K562 (cell line): Measurements from ENCODE around the gene EZH1. TPM values are rescaled to one million over a fixed set of nuclear protein-coding genes. Genes with fewer than 3 reads are reported as not detected.

Source experiments
- BCL6 ChIP-seq: fragments of 250-450 bp; sonication (Bioruptor Pico); IDR thresholded peaks from 2 replicates; pipeline ENCODE4 v1.4.0; 2020
- BDP1 ChIP-seq: IDR thresholded peaks from 3 replicates; pipeline ENCODE4 v1.6.1; 2011; ENCODE audit not compliant: insufficient read length, insufficient read depth
- BRF1 ChIP-seq: IDR thresholded peaks from 3 replicates; pipeline ENCODE4 v1.6.1; 2011; ENCODE audit warnings: borderline replicate concordance, mild to moderate bottlenecking; ENCODE audit not compliant: insufficient read length; ENCODE audit errors: extremely low read depth
- CREM ChIP-seq: IDR thresholded peaks from 2 replicates; pipeline ENCODE4 v1.6.1; 2014; ENCODE audit warnings: antibody characterized with exemption, low read depth
- CUX1 ChIP-seq: fragments of 200-800 bp; sonication (Bioruptor generic); IDR thresholded peaks from 2 replicates; pipeline ENCODE4 v1.6.1; 2016; ENCODE audit warnings: missing genetic modification characterization, missing compliant biosample characterization
- FOXO4 ChIP-seq: fragments of 450-650 bp; formaldehyde crosslinking; IDR thresholded peaks from 2 replicates; pipeline ENCODE4 v1.4.0; 2020; ENCODE audit warnings: mild to moderate bottlenecking, moderate library complexity
- MBD1 ChIP-seq: fragments of 250-450 bp; sonication (Bioruptor Pico); IDR thresholded peaks from 2 replicates; pipeline ENCODE4 v1.8.0; 2022; ENCODE audit warnings: inconsistent platforms
- MLX ChIP-seq, 2 experiments: fragments of 450-650 bp in 1 of 2; sonication (generic) in 1 of 2; formaldehyde crosslinking; conservative IDR thresholded peaks; 2 replicates each; pipeline versions ENCODE4 v1.4.0 to v1.8.1; 2020 to 2022; ENCODE audit warnings: mild to moderate bottlenecking in 1 of 2, missing genetic modification reagents in 1 of 2
- MYC ChIP-seq, 2 experiments: fragments of 250-450 bp in 1 of 2; sonication (Bioruptor Pico) in 1 of 2; IDR thresholded peaks; 2 replicates each; pipeline versions ENCODE4 v1.5.1 to v1.6.1; 2012 to 2021; ENCODE audit warnings: low read depth in 2 of 2, borderline replicate concordance in 1 of 2, improper control_type of control experiment in 1 of 2, low read length in 1 of 2, mild to moderate bottlenecking in 1 of 2, moderate library complexity in 1 of 2
- PPARD ChIP-seq: fragments of 250-450 bp; sonication (Bioruptor Pico); IDR thresholded peaks from 2 replicates; pipeline ENCODE4 v1.8.0; 2022; ENCODE audit warnings: inconsistent platforms, mild to moderate bottlenecking, moderate library complexity
- PYGO2 ChIP-seq: fragments of 450-650 bp; IDR thresholded peaks from 2 replicates; pipeline ENCODE4 v1.6.1; 2016; ENCODE audit warnings: mild to moderate bottlenecking, missing genetic modification characterization, moderate library complexity, missing compliant biosample characterization
- RBM17 ChIP-seq: fragments of 200-400 bp; formaldehyde crosslinking; IDR thresholded peaks from 2 replicates; pipeline ENCODE4 v1.6.1; 2017; ENCODE audit warnings: low read depth, mild to moderate bottlenecking, low read length, borderline replicate concordance
- RBM34 ChIP-seq: fragments of 200-400 bp; formaldehyde crosslinking; IDR thresholded peaks from 2 replicates; pipeline ENCODE4 v1.6.1; 2018; ENCODE audit warnings: low read length, borderline replicate concordance; ENCODE audit not compliant: insufficient read depth
- SNAPC5 ChIP-seq: fragments of 250-450 bp; sonication (Bioruptor Pico); IDR thresholded peaks from 2 replicates; pipeline ENCODE4 v1.8.0; 2021; ENCODE audit warnings: moderate library complexity, mild to moderate bottlenecking, inconsistent platforms
- SPI1 ChIP-seq: IDR thresholded peaks from 2 replicates; pipeline ENCODE4 v1.6.1; 2011; ENCODE audit warnings: low read depth, low read length, control low read depth, borderline replicate concordance
- TAF9B ChIP-seq: fragments of 450-650 bp; IDR thresholded peaks from 2 replicates; pipeline ENCODE4 v1.6.1; 2018; ENCODE audit warnings: mild to moderate bottlenecking; ENCODE audit not compliant: partially characterized antibody
- ZNF77 ChIP-seq: fragments of 250-450 bp; sonication (Bioruptor Pico); IDR thresholded peaks from 2 replicates; pipeline ENCODE4 v1.5.0; 2020
- ZNF778 ChIP-seq: fragments of 450-650 bp; formaldehyde crosslinking; IDR thresholded peaks from 2 replicates; pipeline ENCODE4 v1.4.0; 2020; ENCODE audit warnings: mild to moderate bottlenecking, moderate library complexity
- polyA plus RNA-seq, 8 experiments: library from polyadenylated mRNA; depleted of rRNA in 4 of 8; stranded (reverse) in 5 of 8; unstranded in 3 of 8; fragments of >200 nt; fragmentation: Nextera tagmentation in 2 of 8; fragmentation: Illumina TruSeq in 1 of 8; extraction: Ambion mirVana in 2 of 8; extraction: Trizol in 1 of 8; gene quantifications; 2 replicates each; pipeline versions ENCODE4 v1.2.1 to v1.2.3, GENCODE V29; 2011 to 2014; ENCODE audit warnings: inconsistent platforms in 1 of 8, missing spikeins in 1 of 8
- total RNA-seq, 7 experiments: library from RNA; depleted of rRNA in 6 of 7; stranded (reverse); fragments of >200 nt in 6 of 7; fragmentation: Illumina TruSeq in 2 of 7; extraction: Trizol in 2 of 7; gene quantifications; 2 replicates each; pipeline versions ENCODE4 v1.2.1 to v1.2.3, GENCODE V29; 2011 to 2021; ENCODE audit warnings: low replicate concordance in 1 of 7

The EZH1 gene
- total and polyA plus RNA-seq, 9 of the 15 experiments (the other 6 are each of a cell fraction or from before 2014, with no cell fraction given): 8.6 to 40.8 (median 22.9) TPM

- TF ChIP-seq RBM34 (no peak), BDP1 (no peak), CREM (no peak), MLX (CRISPR knock-in tag; conservative IDR thresholded peaks at IDR 0.05) (no peak), BCL6 (CRISPR knock-in tag) (no peak), SNAPC5 (CRISPR knock-in tag) (no peak), RBM17 (no peak), MBD1 (CRISPR knock-in tag) (no peak), TAF9B (no peak), PYGO2 (tag) (peak; percentile 19; the same call in 1 of the 2 replicates), ZNF778 (CRISPR knock-in tag) (no peak), ZNF77 (CRISPR knock-in tag) (no peak), FOXO4 (CRISPR knock-in tag) (no peak), SPI1 (no peak), PPARD (CRISPR knock-in tag) (no peak), CUX1 (no peak), BRF1 (no peak), MYC (IDR thresholded peaks at IDR 0.05; ENCODE audit: low read depth, low read length) (no peak), MYC (CRISPR knock-in tag; IDR thresholded peaks at IDR 0.05; ENCODE audit: borderline replicate concordance, low read depth) (no peak)
Observed at GRCh38 chr17:42657824-42658588, 86.8 kb downstream of the EZH1 start (continued).
